K562 (cell line): ENCODE data around the gene DNAI1. TPM values are rescaled to one million over a fixed set of nuclear protein-coding genes. Genes with fewer than 3 reads are reported as not detected.

ENCODE experiments used
- ARID1B ChIP-seq: fragments of 450-650 bp; IDR thresholded peaks from 2 replicates; pipeline ENCODE4 v1.6.1; 2016; ENCODE audit warnings: antibody characterized with exemption, mild to moderate bottlenecking, inconsistent platforms
- FOXK1 ChIP-seq: sonication (generic); formaldehyde crosslinking; IDR thresholded peaks from 2 replicates; pipeline ENCODE4 v1.8.0; 2022; ENCODE audit warnings: missing genetic modification reagents, mild to moderate bottlenecking, borderline replicate concordance
- IFI16 ChIP-seq: fragments of 250-450 bp; sonication (Bioruptor Pico); IDR thresholded peaks from 2 replicates; pipeline ENCODE4 v2.1.2; 2022; ENCODE audit warnings: mild to moderate bottlenecking, inconsistent platforms
- KDM2B ChIP-seq: fragments of 250-450 bp; sonication (Bioruptor Pico); IDR thresholded peaks from 2 replicates; pipeline ENCODE4 v1.8.0; 2021; ENCODE audit warnings: mild to moderate bottlenecking, moderate library complexity
- MTA2 ChIP-seq: fragments of 450-650 bp; IDR thresholded peaks from 2 replicates; pipeline ENCODE4 v1.6.1; 2016; ENCODE audit warnings: low read depth
- NCOR1 ChIP-seq: fragments of 450-650 bp; IDR thresholded peaks from 2 replicates; pipeline ENCODE4 v1.6.1; 2016; ENCODE audit warnings: mild to moderate bottlenecking, moderate library complexity
- NFYB ChIP-seq: IDR thresholded peaks from 2 replicates; pipeline ENCODE4 v1.6.1; 2011; ENCODE audit warnings: mild to moderate bottlenecking, moderate library complexity; ENCODE audit not compliant: insufficient read length; ENCODE audit errors: extremely low read depth
- PRPF4 ChIP-seq: fragments of 200-400 bp; formaldehyde crosslinking; IDR thresholded peaks from one replicate; pipeline ENCODE4 v1.6.1; 2017; ENCODE audit warnings: low read length, low read depth, mild to moderate bottlenecking; ENCODE audit not compliant: insufficient read depth, poor library complexity, severe bottlenecking
- SAFB ChIP-seq: fragments of 200-400 bp; formaldehyde crosslinking; IDR thresholded peaks from 2 replicates; pipeline ENCODE4 v1.6.1; 2017; ENCODE audit warnings: low read depth, low read length, borderline replicate concordance
- SRSF1 ChIP-seq: fragments of 200-400 bp; formaldehyde crosslinking; IDR thresholded peaks from 2 replicates; pipeline ENCODE4 v1.6.1; 2017; ENCODE audit warnings: mild to moderate bottlenecking, low read depth, low read length, moderate library complexity
- ZFX ChIP-seq: sonication (generic); formaldehyde crosslinking; IDR thresholded peaks from 2 replicates; pipeline ENCODE4 v1.8.0; 2022; ENCODE audit warnings: mild to moderate bottlenecking, missing genetic modification reagents, moderate library complexity
- ZNF316 ChIP-seq: fragments of 450-650 bp; IDR thresholded peaks from 2 replicates; pipeline ENCODE4 v1.6.1; 2016
- ZNF668 ChIP-seq: fragments of 250-450 bp; sonication (Bioruptor Pico); IDR thresholded peaks from 2 replicates; pipeline ENCODE4 v1.8.0; 2022; ENCODE audit warnings: mild to moderate bottlenecking, inconsistent platforms
- ZZZ3 ChIP-seq: fragments of 450-650 bp; IDR thresholded peaks from 2 replicates; pipeline ENCODE4 v1.6.1; 2016; ENCODE audit warnings: antibody characterized with exemption, mild to moderate bottlenecking, moderate library complexity
- polyA plus RNA-seq, 8 experiments: library from polyadenylated mRNA; depleted of rRNA in 4 of 8; stranded (reverse) in 5 of 8; unstranded in 3 of 8; fragments of >200 nt; fragmentation: Nextera tagmentation in 2 of 8; fragmentation: Illumina TruSeq in 1 of 8; extraction: Ambion mirVana in 2 of 8; extraction: Trizol in 1 of 8; gene quantifications; 2 replicates each; pipeline versions ENCODE4 v1.2.1 to v1.2.3, GENCODE V29; 2011 to 2014; ENCODE audit warnings: inconsistent platforms in 1 of 8, missing spikeins in 1 of 8
- total RNA-seq, 7 experiments: library from RNA; depleted of rRNA in 6 of 7; stranded (reverse); fragments of >200 nt in 6 of 7; fragmentation: Illumina TruSeq in 2 of 7; extraction: Trizol in 2 of 7; gene quantifications; 2 replicates each; pipeline versions ENCODE4 v1.2.1 to v1.2.3, GENCODE V29; 2011 to 2021; ENCODE audit warnings: low replicate concordance in 1 of 7
- TF ChIP-seq, protein P1 (sequence below), 2 experiments: fragments of 450-650 bp; IDR thresholded peaks; 2 replicates each; pipeline ENCODE4 v1.6.1; 2016
- TF ChIP-seq, protein P2 (sequence below), 2 experiments: fragments of 450-650 bp in 1 of 2; sonication (generic) in 1 of 2; formaldehyde crosslinking in 1 of 2; IDR thresholded peaks in 1 of 2; conservative IDR thresholded peaks in 1 of 2; 2 replicates each; pipeline versions ENCODE4 v1.6.1 to v1.8.1; 2016 to 2023; ENCODE audit warnings: mild to moderate bottlenecking in 2 of 2, moderate library complexity in 2 of 2, inconsistent platforms in 1 of 2, missing genetic modification reagents in 1 of 2
- TF ChIP-seq, protein P3 (sequence below): fragments of 450-650 bp; conservative IDR thresholded peaks from 2 replicates; pipeline ENCODE4 v1.6.1; 2016; ENCODE audit warnings: missing genetic modification characterization, low read depth, mild to moderate bottlenecking, control low read depth, missing compliant biosample characterization
- TF ChIP-seq, protein P4 (sequence below): sonication (generic); formaldehyde crosslinking; IDR thresholded peaks from 2 replicates; pipeline ENCODE4 v1.8.0; 2023; ENCODE audit warnings: missing genetic modification reagents, mild to moderate bottlenecking, borderline replicate concordance

The DNAI1 gene
- total and polyA plus RNA-seq, 9 of the 15 experiments (the other 6 are each of a cell fraction or from before 2014, with no cell fraction given): 0.01 to 0.17 (median 0.04) TPM; not detected in 6

DNA sequence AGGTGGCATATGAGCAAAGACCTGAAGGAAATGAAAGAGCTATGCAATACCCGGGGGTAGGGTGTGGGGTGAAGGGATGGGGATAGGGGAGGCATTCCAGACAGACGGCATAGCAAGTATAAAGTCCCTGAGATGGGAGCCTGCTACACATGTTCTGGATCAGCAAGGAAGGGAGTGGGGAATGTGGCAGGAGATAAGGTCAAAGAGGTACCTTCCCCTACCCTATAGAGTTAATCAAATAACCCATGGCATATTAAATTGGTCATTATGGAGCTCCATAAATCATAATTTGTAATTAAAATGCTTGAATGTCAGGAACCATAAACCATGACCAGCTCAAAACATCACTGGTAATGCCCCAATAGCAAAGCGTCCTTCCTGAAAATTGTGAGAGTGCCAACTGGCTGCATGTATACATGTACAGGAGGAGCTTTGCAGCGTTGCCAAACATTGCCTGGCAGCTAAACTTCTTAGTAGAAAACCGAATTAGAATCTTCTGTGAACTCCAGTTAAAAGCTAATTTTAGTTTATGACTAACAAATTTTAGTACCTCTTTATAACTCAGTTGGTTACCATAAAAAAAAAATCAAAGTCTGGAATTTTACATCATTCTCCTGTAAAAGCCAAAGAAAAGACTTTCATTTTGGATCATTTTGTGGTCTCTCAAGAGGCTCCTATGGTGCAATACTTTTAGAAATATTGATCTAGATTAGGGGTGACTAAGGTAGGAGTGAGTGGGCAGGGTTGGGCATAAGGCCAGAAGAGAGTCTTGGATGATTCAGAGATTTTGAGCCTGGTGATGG, 4.7 kb downstream of the DNAI1 start (continued):
- TF ChIP-seq PRPF4 (no peak), ZNF668 (CRISPR knock-in tag) (no peak), SAFB (no peak), KDM2B (CRISPR knock-in tag) (no peak), IFI16 (CRISPR knock-in tag) (no peak), FOXK1 (CRISPR knock-in tag) (no peak), NFYB (no peak), NCOR1 (no peak), MTA2 (no peak), ARID1B (peak; percentile 39; the same call in 1 of the 2 replicates), ZNF316 (no peak), SRSF1 (no peak), ZZZ3 (no peak), ZFX (CRISPR knock-in tag) (no peak)
- TF ChIP-seq, protein P1, sequence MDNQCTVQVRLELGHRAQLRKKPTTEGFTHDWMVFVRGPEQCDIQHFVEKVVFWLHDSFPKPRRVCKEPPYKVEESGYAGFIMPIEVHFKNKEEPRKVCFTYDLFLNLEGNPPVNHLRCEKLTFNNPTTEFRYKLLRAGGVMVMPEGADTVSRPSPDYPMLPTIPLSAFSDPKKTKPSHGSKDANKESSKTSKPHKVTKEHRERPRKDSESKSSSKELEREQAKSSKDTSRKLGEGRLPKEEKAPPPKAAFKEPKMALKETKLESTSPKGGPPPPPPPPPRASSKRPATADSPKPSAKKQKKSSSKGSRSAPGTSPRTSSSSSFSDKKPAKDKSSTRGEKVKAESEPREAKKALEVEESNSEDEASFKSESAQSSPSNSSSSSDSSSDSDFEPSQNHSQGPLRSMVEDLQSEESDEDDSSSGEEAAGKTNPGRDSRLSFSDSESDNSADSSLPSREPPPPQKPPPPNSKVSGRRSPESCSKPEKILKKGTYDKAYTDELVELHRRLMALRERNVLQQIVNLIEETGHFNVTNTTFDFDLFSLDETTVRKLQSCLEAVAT (IDR thresholded peaks at IDR 0.05): no peak
- TF ChIP-seq, protein P2, sequence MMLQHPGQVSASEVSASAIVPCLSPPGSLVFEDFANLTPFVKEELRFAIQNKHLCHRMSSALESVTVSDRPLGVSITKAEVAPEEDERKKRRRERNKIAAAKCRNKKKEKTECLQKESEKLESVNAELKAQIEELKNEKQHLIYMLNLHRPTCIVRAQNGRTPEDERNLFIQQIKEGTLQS (IDR thresholded peaks at IDR 0.05): peak; percentile 49
- TF ChIP-seq, protein P2 (CRISPR knock-in tag; conservative IDR thresholded peaks at IDR 0.05): no peak
- TF ChIP-seq, protein P3, sequence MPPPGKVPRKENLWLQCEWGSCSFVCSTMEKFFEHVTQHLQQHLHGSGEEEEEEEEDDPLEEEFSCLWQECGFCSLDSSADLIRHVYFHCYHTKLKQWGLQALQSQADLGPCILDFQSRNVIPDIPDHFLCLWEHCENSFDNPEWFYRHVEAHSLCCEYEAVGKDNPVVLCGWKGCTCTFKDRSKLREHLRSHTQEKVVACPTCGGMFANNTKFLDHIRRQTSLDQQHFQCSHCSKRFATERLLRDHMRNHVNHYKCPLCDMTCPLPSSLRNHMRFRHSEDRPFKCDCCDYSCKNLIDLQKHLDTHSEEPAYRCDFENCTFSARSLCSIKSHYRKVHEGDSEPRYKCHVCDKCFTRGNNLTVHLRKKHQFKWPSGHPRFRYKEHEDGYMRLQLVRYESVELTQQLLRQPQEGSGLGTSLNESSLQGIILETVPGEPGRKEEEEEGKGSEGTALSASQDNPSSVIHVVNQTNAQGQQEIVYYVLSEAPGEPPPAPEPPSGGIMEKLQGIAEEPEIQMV (tag): no peak
- TF ChIP-seq, protein P4, sequence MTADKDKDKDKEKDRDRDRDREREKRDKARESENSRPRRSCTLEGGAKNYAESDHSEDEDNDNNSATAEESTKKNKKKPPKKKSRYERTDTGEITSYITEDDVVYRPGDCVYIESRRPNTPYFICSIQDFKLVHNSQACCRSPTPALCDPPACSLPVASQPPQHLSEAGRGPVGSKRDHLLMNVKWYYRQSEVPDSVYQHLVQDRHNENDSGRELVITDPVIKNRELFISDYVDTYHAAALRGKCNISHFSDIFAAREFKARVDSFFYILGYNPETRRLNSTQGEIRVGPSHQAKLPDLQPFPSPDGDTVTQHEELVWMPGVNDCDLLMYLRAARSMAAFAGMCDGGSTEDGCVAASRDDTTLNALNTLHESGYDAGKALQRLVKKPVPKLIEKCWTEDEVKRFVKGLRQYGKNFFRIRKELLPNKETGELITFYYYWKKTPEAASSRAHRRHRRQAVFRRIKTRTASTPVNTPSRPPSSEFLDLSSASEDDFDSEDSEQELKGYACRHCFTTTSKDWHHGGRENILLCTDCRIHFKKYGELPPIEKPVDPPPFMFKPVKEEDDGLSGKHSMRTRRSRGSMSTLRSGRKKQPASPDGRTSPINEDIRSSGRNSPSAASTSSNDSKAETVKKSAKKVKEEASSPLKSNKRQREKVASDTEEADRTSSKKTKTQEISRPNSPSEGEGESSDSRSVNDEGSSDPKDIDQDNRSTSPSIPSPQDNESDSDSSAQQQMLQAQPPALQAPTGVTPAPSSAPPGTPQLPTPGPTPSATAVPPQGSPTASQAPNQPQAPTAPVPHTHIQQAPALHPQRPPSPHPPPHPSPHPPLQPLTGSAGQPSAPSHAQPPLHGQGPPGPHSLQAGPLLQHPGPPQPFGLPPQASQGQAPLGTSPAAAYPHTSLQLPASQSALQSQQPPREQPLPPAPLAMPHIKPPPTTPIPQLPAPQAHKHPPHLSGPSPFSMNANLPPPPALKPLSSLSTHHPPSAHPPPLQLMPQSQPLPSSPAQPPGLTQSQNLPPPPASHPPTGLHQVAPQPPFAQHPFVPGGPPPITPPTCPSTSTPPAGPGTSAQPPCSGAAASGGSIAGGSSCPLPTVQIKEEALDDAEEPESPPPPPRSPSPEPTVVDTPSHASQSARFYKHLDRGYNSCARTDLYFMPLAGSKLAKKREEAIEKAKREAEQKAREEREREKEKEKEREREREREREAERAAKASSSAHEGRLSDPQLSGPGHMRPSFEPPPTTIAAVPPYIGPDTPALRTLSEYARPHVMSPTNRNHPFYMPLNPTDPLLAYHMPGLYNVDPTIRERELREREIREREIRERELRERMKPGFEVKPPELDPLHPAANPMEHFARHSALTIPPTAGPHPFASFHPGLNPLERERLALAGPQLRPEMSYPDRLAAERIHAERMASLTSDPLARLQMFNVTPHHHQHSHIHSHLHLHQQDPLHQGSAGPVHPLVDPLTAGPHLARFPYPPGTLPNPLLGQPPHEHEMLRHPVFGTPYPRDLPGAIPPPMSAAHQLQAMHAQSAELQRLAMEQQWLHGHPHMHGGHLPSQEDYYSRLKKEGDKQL (CRISPR knock-in tag): no peak
